DOHH2 (cell line): ENCODE results near the gene LIMS1.

ENCODE experiments used
- H3F3A ChIP-seq: fragments of 200-600 bp; sonication (generic), shearing (Covaris generic); 2 replicates; pipeline ENCODE4 v1.6.0; 2016; ENCODE audit warnings: antibody characterized with exemption, mild to moderate bottlenecking; ENCODE audit not compliant: control insufficient read depth, insufficient read depth
- H3K27ac ChIP-seq: fragments of 200-600 bp; sonication (generic); 2 replicates; pipeline ENCODE4 v1.5.1; 2014; ENCODE audit warnings: low read depth, mild to moderate bottlenecking, low read length, moderate library complexity
- H3K27me3 ChIP-seq: fragments of 200-600 bp; sonication (generic); 2 replicates; pipeline ENCODE4 v1.6.1; 2014; ENCODE audit warnings: mild to moderate bottlenecking, low read length, mixed read lengths; ENCODE audit not compliant: control insufficient read depth
- H3K36me3 ChIP-seq: fragments of 200-600 bp; sonication (generic); 2 replicates; pipeline ENCODE4 v1.6.1; 2014; ENCODE audit warnings: mild to moderate bottlenecking, low read length, moderate library complexity, mixed read lengths; ENCODE audit not compliant: control insufficient read depth
- H3K4me1 ChIP-seq: fragments of 200-600 bp; sonication (generic); 2 replicates; pipeline ENCODE4 v1.6.1; 2014; ENCODE audit warnings: mild to moderate bottlenecking, low read length, mixed read lengths; ENCODE audit not compliant: control insufficient read depth
- H3K4me2 ChIP-seq: fragments of 200-600 bp; sonication (generic); 2 replicates; pipeline ENCODE4 v1.6.0; 2014; ENCODE audit warnings: mild to moderate bottlenecking, low read length, moderate library complexity
- H3K4me3 ChIP-seq: fragments of 200-600 bp; sonication (generic); 2 replicates; pipeline ENCODE4 v1.5.1; 2014; ENCODE audit warnings: mild to moderate bottlenecking, low read length, mixed read lengths
- H3K79me2 ChIP-seq: fragments of 200-600 bp; sonication (generic); 2 replicates; pipeline ENCODE4 v1.6.1; 2014; ENCODE audit warnings: mild to moderate bottlenecking, low read length, mixed read lengths; ENCODE audit not compliant: control insufficient read depth
- H3K9me2 ChIP-seq: fragments of 200-600 bp; sonication (generic); replicated peaks from 2 replicates; pipeline ENCODE4 v1.6.1; 2014; ENCODE audit warnings: mild to moderate bottlenecking, low read length, mixed read lengths; ENCODE audit not compliant: control insufficient read depth
- H3K9me3 ChIP-seq: fragments of 200-600 bp; sonication (generic); 2 replicates; pipeline ENCODE4 v1.6.1; 2014; ENCODE audit warnings: antibody characterized with exemption, low read length, mixed read lengths; ENCODE audit not compliant: control insufficient read depth, insufficient read depth
- H4K20me1 ChIP-seq: fragments of 200-600 bp; sonication (generic); 2 replicates; pipeline ENCODE4 v1.6.0; 2014; ENCODE audit warnings: low read depth, mild to moderate bottlenecking, antibody characterized with exemption, low read length, moderate library complexity; ENCODE audit not compliant: control insufficient read depth, insufficient read depth
- EZH2phosphoT487 ChIP-seq: fragments of 200-600 bp; sonication (generic); IDR thresholded peaks from 2 replicates; pipeline ENCODE4 v1.6.1; 2017; ENCODE audit warnings: borderline replicate concordance, mild to moderate bottlenecking, antibody characterized with exemption, low read length, moderate library complexity, mixed read lengths
- TF ChIP-seq, protein P1 (sequence below): fragments of 200-600 bp; sonication (generic); IDR thresholded peaks from one replicate; pipeline ENCODE4 v1.5.1; 2014; ENCODE audit warnings: antibody characterized with exemption, mild to moderate bottlenecking, low read depth, low read length; ENCODE audit not compliant: poor library complexity, severe bottlenecking

Gene LIMS1

DNA sequence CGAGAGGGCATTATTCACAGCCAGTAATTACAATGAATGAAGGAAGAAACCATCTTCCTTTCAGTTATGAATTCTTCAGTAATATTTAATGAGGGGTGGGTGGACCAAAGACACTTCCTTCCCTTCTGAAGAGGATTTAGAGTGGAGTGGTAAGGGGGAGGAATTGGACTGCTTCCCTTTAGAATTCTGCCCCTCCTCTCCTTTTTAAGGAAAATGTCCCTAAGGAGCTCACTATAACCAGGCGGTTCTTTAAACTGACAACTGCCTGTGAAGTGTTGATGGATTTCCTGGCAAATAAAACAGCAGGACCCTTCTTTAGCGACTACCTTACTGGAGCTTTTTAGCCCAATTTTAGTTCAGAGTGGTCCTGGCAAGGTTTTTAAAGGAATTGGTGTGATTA is 86.4 kb downstream of the LIMS1 start:
- no peaks in the 10 kb centered on the region for H3K9me2 ChIP-seq
- peak overlapping the region; percentile 74 for H3K4me2 ChIP-seq
- H3K36me3 ChIP-seq = no peaks in the 10 kb centered on the region
- H3K27ac ChIP-seq = peak overlapping the region; percentile 66
- H3K9me3 ChIP-seq = no peaks in the 10 kb centered on the region
- H3K27me3 ChIP-seq = no peaks in the 10 kb centered on the region
- peaks cover 86% of the 10 kb centered on the region for H3K79me2 ChIP-seq
- peak overlapping the region; percentile 67 for H3K4me3 ChIP-seq
- no peaks in the 10 kb centered on the region for H4K20me1 ChIP-seq
- H3K4me1 ChIP-seq = peaks cover 94% of the 10 kb centered on the region
- H3F3A ChIP-seq = peaks cover 20% of the 10 kb centered on the region
- TF ChIP-seq, protein P1, sequence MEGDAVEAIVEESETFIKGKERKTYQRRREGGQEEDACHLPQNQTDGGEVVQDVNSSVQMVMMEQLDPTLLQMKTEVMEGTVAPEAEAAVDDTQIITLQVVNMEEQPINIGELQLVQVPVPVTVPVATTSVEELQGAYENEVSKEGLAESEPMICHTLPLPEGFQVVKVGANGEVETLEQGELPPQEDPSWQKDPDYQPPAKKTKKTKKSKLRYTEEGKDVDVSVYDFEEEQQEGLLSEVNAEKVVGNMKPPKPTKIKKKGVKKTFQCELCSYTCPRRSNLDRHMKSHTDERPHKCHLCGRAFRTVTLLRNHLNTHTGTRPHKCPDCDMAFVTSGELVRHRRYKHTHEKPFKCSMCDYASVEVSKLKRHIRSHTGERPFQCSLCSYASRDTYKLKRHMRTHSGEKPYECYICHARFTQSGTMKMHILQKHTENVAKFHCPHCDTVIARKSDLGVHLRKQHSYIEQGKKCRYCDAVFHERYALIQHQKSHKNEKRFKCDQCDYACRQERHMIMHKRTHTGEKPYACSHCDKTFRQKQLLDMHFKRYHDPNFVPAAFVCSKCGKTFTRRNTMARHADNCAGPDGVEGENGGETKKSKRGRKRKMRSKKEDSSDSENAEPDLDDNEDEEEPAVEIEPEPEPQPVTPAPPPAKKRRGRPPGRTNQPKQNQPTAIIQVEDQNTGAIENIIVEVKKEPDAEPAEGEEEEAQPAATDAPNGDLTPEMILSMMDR = no peak
- no peak for TF ChIP-seq EZH2phosphoT487

DNA sequence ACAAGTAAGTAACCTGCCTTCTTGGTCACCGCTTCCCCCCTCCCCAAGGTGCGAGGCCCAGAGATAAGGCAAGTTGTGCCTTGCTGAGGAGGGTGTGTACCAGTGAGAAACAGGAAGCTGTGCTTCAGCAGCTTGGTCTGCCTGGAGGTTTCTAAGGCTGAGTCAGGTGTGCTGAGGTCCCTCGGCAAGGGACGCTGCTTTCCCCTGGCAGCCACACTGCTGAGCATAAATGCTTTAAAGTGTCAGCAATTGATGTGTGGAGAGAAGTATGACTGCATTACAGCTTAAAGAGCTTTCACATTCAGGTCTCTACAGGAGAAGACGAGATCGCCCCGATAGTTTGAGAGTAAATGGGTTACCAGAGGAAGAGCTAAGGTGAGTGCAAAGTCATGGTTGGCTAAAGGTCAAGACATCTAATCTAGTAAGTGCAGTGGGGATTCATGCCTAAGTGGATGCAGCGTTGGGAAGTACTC is 86.9 kb downstream of the LIMS1 start:
- peak overlapping the region; percentile 67 for H3K4me3 ChIP-seq
- peaks cover 86% of the 10 kb centered on the region for H3K79me2 ChIP-seq

GRCh38 chr2:108621687-108622681 is 87.7 kb downstream of the LIMS1 start:
- peaks cover 94% of the 10 kb centered on the region for H3K4me1 ChIP-seq
- no peaks in the 10 kb centered on the region for H3K36me3 ChIP-seq
- TF ChIP-seq, protein P1 = no peak
- no peak for TF ChIP-seq EZH2phosphoT487
- H4K20me1 ChIP-seq = no peaks in the 10 kb centered on the region
- peak overlapping the region; percentile 74 for H3K4me2 ChIP-seq
- no peaks in the 10 kb centered on the region for H3K9me2 ChIP-seq
- peaks cover 82% of the 10 kb centered on the region for H3K79me2 ChIP-seq
- peak overlapping the region; percentile 67 for H3K4me3 ChIP-seq
- no peaks in the 10 kb centered on the region for H3K27me3 ChIP-seq
- H3K27ac ChIP-seq = peak overlapping the region; percentile 66
- H3K9me3 ChIP-seq = no peaks in the 10 kb centered on the region
- H3F3A ChIP-seq = peaks cover 20% of the 10 kb centered on the region

More for the DNA sequence above, 86.9 kb downstream of the LIMS1 start:
- H3K27ac ChIP-seq = peak overlapping the region; percentile 66
- H3K4me1 ChIP-seq = peaks cover 94% of the 10 kb centered on the region
- H4K20me1 ChIP-seq = no peaks in the 10 kb centered on the region
- TF ChIP-seq, protein P1 = no peak
- no peak for TF ChIP-seq EZH2phosphoT487
- H3K9me3 ChIP-seq = no peaks in the 10 kb centered on the region
- H3K27me3 ChIP-seq = no peaks in the 10 kb centered on the region
- peak overlapping the region; percentile 74 for H3K4me2 ChIP-seq
- H3F3A ChIP-seq = peaks cover 20% of the 10 kb centered on the region
- no peaks in the 10 kb centered on the region for H3K9me2 ChIP-seq
- no peaks in the 10 kb centered on the region for H3K36me3 ChIP-seq
